Loucy (cell line): ENCODE data around the gene CDKN2B-AS1.

ENCODE experiments used
- H2AFZ ChIP-seq: fragments of 200-600 bp; sonication (generic); 2 replicates; pipeline ENCODE4 v1.6.0; 2016; ENCODE audit warnings: antibody characterized with exemption, mild to moderate bottlenecking, low read length, moderate library complexity
- H3F3A ChIP-seq: fragments of 200-600 bp; 2 replicates; pipeline ENCODE4 v1.6.0; 2016; ENCODE audit warnings: antibody characterized with exemption, low read depth, mild to moderate bottlenecking
- H3K27me3 ChIP-seq: fragments of 200-600 bp; sonication (generic); 2 replicates; pipeline ENCODE4 v1.6.1; 2014; ENCODE audit warnings: low read length, mild to moderate bottlenecking; ENCODE audit not compliant: insufficient read depth, poor library complexity, severe bottlenecking
- H3K36me3 ChIP-seq: fragments of 200-600 bp; sonication (generic); 2 replicates; pipeline ENCODE4 v1.6.1; 2016; ENCODE audit warnings: low read length; ENCODE audit not compliant: insufficient read depth
- H3K4me1 ChIP-seq: fragments of 200-600 bp; sonication (generic); 2 replicates; pipeline ENCODE4 v1.5.1; 2014; ENCODE audit warnings: low read length, mild to moderate bottlenecking; ENCODE audit not compliant: insufficient read depth, poor library complexity, severe bottlenecking
- H3K4me2 ChIP-seq: fragments of 200-600 bp; sonication (generic); 2 replicates; pipeline ENCODE4 v1.6.0; 2014; ENCODE audit warnings: antibody characterized with exemption, low read length, low read depth, mild to moderate bottlenecking; ENCODE audit not compliant: poor library complexity, severe bottlenecking
- H3K4me3 ChIP-seq: fragments of 200-600 bp; sonication (generic); 2 replicates; pipeline ENCODE4 v1.5.1; 2014; ENCODE audit warnings: low read length, mild to moderate bottlenecking, mixed read lengths; ENCODE audit not compliant: poor library complexity, severe bottlenecking
- H3K79me2 ChIP-seq: fragments of 200-600 bp; sonication (generic); 2 replicates; pipeline ENCODE4 v1.6.1; 2014; ENCODE audit warnings: low read length; ENCODE audit not compliant: insufficient read depth
- H3K9ac ChIP-seq: fragments of 200-600 bp; sonication (generic); 2 replicates; pipeline ENCODE4 v1.6.0; 2014; ENCODE audit warnings: mild to moderate bottlenecking, low read depth, low read length, moderate library complexity; ENCODE audit not compliant: poor library complexity, severe bottlenecking
- H3K9me2 ChIP-seq: fragments of 200-600 bp; sonication (generic); replicated peaks from 2 replicates; pipeline ENCODE4 v1.6.1; 2016; ENCODE audit warnings: low read depth, low read length, mixed read lengths
- H3K9me3 ChIP-seq: fragments of 200-600 bp; sonication (generic); 2 replicates; pipeline ENCODE4 v1.6.1; 2014; ENCODE audit warnings: mild to moderate bottlenecking, antibody characterized with exemption, low read length, low read depth; ENCODE audit not compliant: insufficient read depth
- H4K20me1 ChIP-seq: fragments of 200-600 bp; sonication (generic); 2 replicates; pipeline ENCODE4 v1.6.0; 2014; ENCODE audit warnings: antibody characterized with exemption, low read length, mild to moderate bottlenecking; ENCODE audit not compliant: insufficient read depth, poor library complexity, severe bottlenecking
- CTCF ChIP-seq: fragments of 200-600 bp; sonication (generic); conservative IDR thresholded peaks from 2 replicates; pipeline ENCODE4 v1.5.1; 2014; ENCODE audit warnings: mild to moderate bottlenecking, antibody characterized with exemption, low read length
- EZH2phosphoT487 ChIP-seq: fragments of 200-600 bp; IDR thresholded peaks from 2 replicates; pipeline ENCODE4 v1.6.1; 2018; ENCODE audit warnings: antibody characterized with exemption, mild to moderate bottlenecking, moderate library complexity, borderline replicate concordance

The CDKN2B-AS1 gene

GRCh38 chr9:22117511-22118384, 123.2 kb downstream of the CDKN2B-AS1 start:
- no peaks in the 10 kb centered on the region for H3K27me3 ChIP-seq
- H3K4me2 ChIP-seq, result no peak overlapping the region
- H3K79me2 ChIP-seq, result no peaks in the 10 kb centered on the region
- no peaks in the 10 kb centered on the region for H3K9me2 ChIP-seq
- no peaks in the 10 kb centered on the region for H3F3A ChIP-seq
- no peak for TF ChIP-seq EZH2phosphoT487
- no peak for TF ChIP-seq CTCF
- no peak overlapping the region for H3K9ac ChIP-seq
- no peaks in the 10 kb centered on the region for H3K4me1 ChIP-seq
- no peak overlapping the region for H2AFZ ChIP-seq
- no peaks in the 10 kb centered on the region for H4K20me1 ChIP-seq
- H3K9me3 ChIP-seq, result no peaks in the 10 kb centered on the region
- H3K36me3 ChIP-seq, result no peaks in the 10 kb centered on the region
- no peak overlapping the region for H3K4me3 ChIP-seq

- TF ChIP-seq EZH2phosphoT487, result no peak
- TF ChIP-seq CTCF, result no peak
- no peaks in the 10 kb centered on the region for H3K4me1 ChIP-seq
- H3K27me3 ChIP-seq, result no peaks in the 10 kb centered on the region
- no peaks in the 10 kb centered on the region for H3F3A ChIP-seq
- H3K36me3 ChIP-seq, result no peaks in the 10 kb centered on the region
- H3K9me2 ChIP-seq, result no peaks in the 10 kb centered on the region
- no peak overlapping the region for H2AFZ ChIP-seq
- H3K9ac ChIP-seq, result no peak overlapping the region
- no peak overlapping the region for H3K4me3 ChIP-seq
- H3K79me2 ChIP-seq, result no peaks in the 10 kb centered on the region
- no peaks in the 10 kb centered on the region for H4K20me1 ChIP-seq
- no peaks in the 10 kb centered on the region for H3K9me3 ChIP-seq
- H3K4me2 ChIP-seq, result no peak overlapping the region
These were observed 124.4 kb downstream of the CDKN2B-AS1 start for GRCh38 chr9:22118810-22119521.

- Histone ChIP-seq H3K9me3 (no peaks in the 10 kb centered on the region), H3K4me1 (no peaks in the 10 kb centered on the region), H3K4me3 (no peak overlapping the region), H3K9me2 (no peaks in the 10 kb centered on the region), H3K36me3 (no peaks in the 10 kb centered on the region), H3K9ac (no peak overlapping the region), H3K79me2 (no peaks in the 10 kb centered on the region), H3F3A (no peaks in the 10 kb centered on the region), H4K20me1 (no peaks in the 10 kb centered on the region), H2AFZ (no peak overlapping the region), H3K27me3 (no peaks in the 10 kb centered on the region), H3K4me2 (no peak overlapping the region)
- no peak for TF ChIP-seq EZH2phosphoT487
- TF ChIP-seq CTCF, result peak; percentile 57
These were observed 125.0 kb downstream of the CDKN2B-AS1 start for GRCh38 chr9:22119522-22120158.
